Natural killer cell (primary cell): Measurements from ENCODE around the gene COX19. TPM values are rescaled to one million over a fixed set of nuclear protein-coding genes. Genes with fewer than 3 reads are reported as not detected.
"Not testable (repeated sequence)": the region's sequence is repeated elsewhere in the genome, so short reads cannot be mapped to it uniquely, and the experiment has no call there.

Experiments
- ATAC-seq, 3 donors: fragments of 150-1000 bp in 2 of 3; fragments of 200-7000 bp in 1 of 3; cut with Tn5 transposase; 1 replicate in 1 of 3; 2 replicates in 2 of 3; pipeline ENCODE4 v1.10.0; 2021; ENCODE audit warnings: mild to moderate bottlenecking in 2 of 3, moderate library complexity in 2 of 3
- DNase-seq, 2 donors: peaks; one replicate each; pipeline versions ENCODE4 v3.0.0 to v3.0.0-alpha.2; 2013 to 2021; ENCODE audit warnings: mixed read lengths in 1 of 2
- H3K27ac ChIP-seq: one replicate; pipeline ENCODE4 v1.5.1; 2013; ENCODE audit warnings: mild to moderate bottlenecking, low read length
- H3K27me3 ChIP-seq: one replicate; pipeline ENCODE4 v1.6.1; 2013; ENCODE audit warnings: low read length; ENCODE audit not compliant: control insufficient read depth, insufficient read depth
- H3K36me3 ChIP-seq: one replicate; pipeline ENCODE4 v1.6.1; 2013; ENCODE audit warnings: low read length; ENCODE audit not compliant: control insufficient read depth, insufficient read depth
- H3K4me1 ChIP-seq: one replicate; pipeline ENCODE4 v1.6.1; 2013; ENCODE audit warnings: low read length; ENCODE audit not compliant: control insufficient read depth, insufficient read depth
- H3K4me3 ChIP-seq: one replicate; pipeline ENCODE4 v1.5.1; 2013; ENCODE audit warnings: low read length
- H3K9me3 ChIP-seq: one replicate; pipeline ENCODE4 v1.6.1; 2013; ENCODE audit warnings: low read length; ENCODE audit not compliant: control insufficient read depth, insufficient read depth
- H3K27ac Mint-ChIP-seq, 2 donors: one replicate each; pipeline ENCODE4 v1.8.0; 2022; ENCODE audit warnings: mild to moderate bottlenecking in 2 of 2, mixed read lengths in 2 of 2, moderate library complexity in 1 of 2
- H3K27me3 Mint-ChIP-seq, 2 donors: one replicate each; pipeline ENCODE4 v1.8.0; 2022; ENCODE audit warnings: low read depth in 2 of 2, mixed read lengths in 2 of 2
- H3K36me3 Mint-ChIP-seq: one replicate; pipeline ENCODE4 v1.8.0; 2022; ENCODE audit warnings: mixed read lengths
- H3K4me1 Mint-ChIP-seq, 2 donors: one replicate each; pipeline ENCODE4 v1.8.0; 2022; ENCODE audit warnings: mixed read lengths in 2 of 2
- H3K4me3 Mint-ChIP-seq: one replicate; pipeline ENCODE4 v1.8.0; 2022; ENCODE audit warnings: mild to moderate bottlenecking, moderate library complexity, mixed read lengths
- H3K9me3 Mint-ChIP-seq, 2 donors: one replicate each; pipeline ENCODE4 v1.8.0; 2022; ENCODE audit warnings: mixed read lengths in 2 of 2
- WGBS: methylation state at CpG from one replicate; pipeline ENCODE4 v1.1.7; 2013; ENCODE audit warnings: missing lambda C conversion rate; ENCODE audit not compliant: insufficient coverage; 5-methylcytosine and 5-hydroxymethylcytosine counted together
- intact Hi-C: fragments of 100-400 bp; cut with micrococcal nuclease; formaldehyde crosslinking; loops from one replicate; pipeline ENCODE4 v1.14.2; 2022
- total RNA-seq, 4 donors: library from RNA; stranded (reverse); fragments of 120-200 nt in 1 of 4; gene quantifications; one replicate each; pipeline versions ENCODE4 v1.2.3 to v1.2.4, GENCODE V29; 2013 to 2022
- TF ChIP-seq, protein P1 (sequence below): fragments of 200-600 bp; IDR thresholded peaks from one replicate; pipeline ENCODE4 v1.8.0; 2022; ENCODE audit warnings: antibody characterized with exemption

The COX19 gene
- total RNA-seq, 3 donors from 2014 or later (not counting 1 experiment from before 2014, with no cell fraction given): 33.6 to 38.3 (median 33.6) TPM

DNA sequence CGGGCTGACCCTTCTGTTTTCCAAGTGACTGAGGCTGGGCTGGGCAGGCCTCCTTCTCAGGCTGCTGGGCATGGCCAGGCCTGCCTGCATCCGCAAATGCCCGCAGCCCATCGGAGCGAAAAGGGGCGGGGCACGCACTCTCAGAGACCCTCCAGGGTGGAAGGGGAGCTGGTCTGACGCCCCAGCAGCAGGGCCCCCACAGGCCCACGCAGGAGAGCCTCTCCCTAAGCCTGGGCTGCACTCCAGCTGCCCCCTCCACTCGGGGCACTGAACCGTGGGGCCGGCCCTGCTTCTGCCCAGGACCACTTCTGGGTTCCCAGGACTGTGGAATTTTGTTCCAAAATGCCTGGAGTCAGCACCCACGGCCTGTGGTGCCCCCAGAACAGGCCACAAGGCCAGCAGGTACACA, 30.2 kb downstream of the COX19 start:
- intact Hi-C loops: no loop called here
- no peak overlapping the region for H3K27ac Mint-ChIP-seq

DNA sequence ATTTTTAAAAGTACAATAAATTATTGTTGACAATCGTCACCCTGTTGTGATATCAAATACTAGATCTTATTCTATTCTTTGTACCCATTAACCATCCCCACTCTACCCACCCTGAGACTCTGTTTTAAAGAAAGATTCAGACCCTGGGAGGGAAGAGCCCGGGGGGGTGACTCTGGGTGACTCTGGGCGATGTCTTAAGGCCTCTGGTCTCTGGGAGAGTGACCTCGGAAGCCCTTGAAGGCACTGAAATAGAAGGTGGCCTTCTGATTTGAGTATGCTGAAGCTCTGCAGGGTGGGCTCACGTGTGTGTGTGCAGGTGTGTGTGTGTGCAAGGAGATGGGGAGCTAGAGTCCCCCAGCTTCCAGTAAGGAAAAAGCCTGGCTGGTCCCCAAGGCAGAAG, 30.6 kb downstream of the COX19 start:
- Histone ChIP-seq H3K4me3 (no peak overlapping the region), H3K9me3 (no peaks in the 10 kb centered on the region), H3K27ac (no peak overlapping the region), H3K4me1 (peaks cover 20% of the 10 kb centered on the region), H3K36me3 (peaks cover 4% of the 10 kb centered on the region), H3K27me3 (no peaks in the 10 kb centered on the region)
- H3K27me3 Mint-ChIP-seq: no peaks in the 10 kb centered on the region
- no peak for DNase-seq
- peaks cover 33 to 45% of the 10 kb centered on the region in 2 donors for H3K4me1 Mint-ChIP-seq
- intact Hi-C loops: no loop called here
- no peak overlapping the region for H3K27ac Mint-ChIP-seq
- H3K4me3 Mint-ChIP-seq: no peak overlapping the region
- TF ChIP-seq, protein P1, sequence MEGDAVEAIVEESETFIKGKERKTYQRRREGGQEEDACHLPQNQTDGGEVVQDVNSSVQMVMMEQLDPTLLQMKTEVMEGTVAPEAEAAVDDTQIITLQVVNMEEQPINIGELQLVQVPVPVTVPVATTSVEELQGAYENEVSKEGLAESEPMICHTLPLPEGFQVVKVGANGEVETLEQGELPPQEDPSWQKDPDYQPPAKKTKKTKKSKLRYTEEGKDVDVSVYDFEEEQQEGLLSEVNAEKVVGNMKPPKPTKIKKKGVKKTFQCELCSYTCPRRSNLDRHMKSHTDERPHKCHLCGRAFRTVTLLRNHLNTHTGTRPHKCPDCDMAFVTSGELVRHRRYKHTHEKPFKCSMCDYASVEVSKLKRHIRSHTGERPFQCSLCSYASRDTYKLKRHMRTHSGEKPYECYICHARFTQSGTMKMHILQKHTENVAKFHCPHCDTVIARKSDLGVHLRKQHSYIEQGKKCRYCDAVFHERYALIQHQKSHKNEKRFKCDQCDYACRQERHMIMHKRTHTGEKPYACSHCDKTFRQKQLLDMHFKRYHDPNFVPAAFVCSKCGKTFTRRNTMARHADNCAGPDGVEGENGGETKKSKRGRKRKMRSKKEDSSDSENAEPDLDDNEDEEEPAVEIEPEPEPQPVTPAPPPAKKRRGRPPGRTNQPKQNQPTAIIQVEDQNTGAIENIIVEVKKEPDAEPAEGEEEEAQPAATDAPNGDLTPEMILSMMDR: no peak
- 97% methylated on average over 5 of the region's 5 CpGs for WGBS
- no peaks in the 10 kb centered on the region for H3K36me3 Mint-ChIP-seq
- ATAC-seq: no peak
- no peaks in the 10 kb centered on the region for H3K9me3 Mint-ChIP-seq

More for the DNA sequence above, 30.2 kb downstream of the COX19 start:
- H3K4me3 ChIP-seq: no peak overlapping the region
- H3K9me3 ChIP-seq: no peaks in the 10 kb centered on the region
- H3K4me1 Mint-ChIP-seq: peaks cover 33 to 45% of the 10 kb centered on the region in 2 donors
- no peaks in the 10 kb centered on the region for H3K36me3 Mint-ChIP-seq
- H3K27me3 ChIP-seq: no peaks in the 10 kb centered on the region
- no peak overlapping the region for H3K27ac ChIP-seq
- 95% methylated on average over 13 of the region's 13 CpGs for whole genome bisulfite sequencing
- no peak for DNase-seq
- peaks cover 20% of the 10 kb centered on the region for H3K4me1 ChIP-seq
- ATAC-seq: no peak
- no peak overlapping the region for H3K4me3 Mint-ChIP-seq
- H3K9me3 Mint-ChIP-seq: no peaks in the 10 kb centered on the region
- TF ChIP-seq, protein P1: no peak
- no peaks in the 10 kb centered on the region for H3K27me3 Mint-ChIP-seq
- peaks cover 4% of the 10 kb centered on the region for H3K36me3 ChIP-seq

DNA sequence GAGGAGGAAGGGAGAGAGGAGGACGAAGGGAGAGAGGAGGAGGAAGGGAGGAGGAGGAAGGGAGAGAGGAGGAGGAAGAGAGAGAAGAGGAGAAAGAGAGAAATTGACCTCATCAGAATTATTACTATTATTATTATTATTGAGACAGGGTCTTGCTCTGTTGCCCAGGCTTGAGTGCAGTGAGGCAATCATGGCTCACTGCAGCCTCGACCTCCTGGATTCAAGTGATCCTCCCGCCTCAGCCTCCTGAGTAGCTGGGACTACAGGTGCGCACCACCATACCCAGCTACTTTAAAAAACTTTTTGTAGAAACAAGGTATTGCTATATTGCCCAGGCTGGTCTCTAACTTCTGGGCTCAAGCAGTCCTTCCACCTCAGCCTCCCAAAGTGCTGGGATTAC, 31.6 kb downstream of the COX19 start:
- H3K9me3 ChIP-seq, intact Hi-C loops, ATAC-seq, H3K9me3 Mint-ChIP-seq, H3K27me3 Mint-ChIP-seq, H3K36me3 Mint-ChIP-seq, DNase-seq, H3K4me3 ChIP-seq, H3K27ac Mint-ChIP-seq, H3K4me3 Mint-ChIP-seq, H3K36me3 ChIP-seq, H3K27me3 ChIP-seq, H3K27ac ChIP-seq: not testable (repeated sequence)
- peaks cover 20% of the 10 kb centered on the region for H3K4me1 ChIP-seq
- H3K4me1 Mint-ChIP-seq: peaks cover 26 to 39% of the 10 kb centered on the region in 2 donors
- WGBS: 92% methylated on average over 4 of the region's 4 CpGs

DNA sequence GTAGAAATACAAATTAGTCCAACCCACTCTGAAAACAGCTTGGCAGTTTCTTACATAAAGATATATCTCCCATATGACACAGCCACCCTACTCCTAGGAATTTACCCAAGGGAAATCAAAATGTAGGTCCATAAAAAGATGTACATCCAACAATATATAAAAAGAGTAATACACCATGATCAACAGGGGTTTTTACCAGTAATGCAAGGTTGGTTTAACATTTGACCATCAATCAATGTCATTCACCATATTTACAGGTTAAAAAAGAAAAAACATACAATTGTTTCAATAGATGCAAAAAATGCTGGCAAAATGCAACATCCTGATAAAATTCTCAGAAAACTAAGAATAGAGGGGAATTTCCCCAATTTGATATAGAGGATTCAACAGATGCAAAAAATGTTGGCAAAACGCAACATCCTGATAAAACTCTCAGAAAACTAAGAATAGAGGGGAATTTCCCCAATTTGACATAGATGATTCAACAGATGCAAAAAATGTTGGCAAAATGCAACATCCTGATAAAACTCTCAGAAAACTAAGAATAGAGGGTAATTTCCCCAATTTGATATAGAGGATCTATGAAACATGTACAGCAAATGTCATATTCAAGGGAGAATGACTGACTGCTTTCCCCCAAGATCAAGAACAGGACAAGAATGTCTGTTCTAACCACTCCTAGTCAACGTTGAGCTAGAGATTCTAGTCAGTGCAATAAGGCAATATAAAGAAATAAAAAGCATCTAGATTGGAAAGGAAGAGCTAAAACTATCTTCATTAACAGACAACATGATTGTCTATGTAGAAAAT, 34.5 kb downstream of the COX19 start:
- H3K4me3 Mint-ChIP-seq: peak overlapping the region; percentile 13
- H3K9me3 ChIP-seq: no peaks in the 10 kb centered on the region
- DNase-seq (no peak), ATAC-seq (no peak)
- H3K27me3 Mint-ChIP-seq: no peaks in the 10 kb centered on the region
- intact Hi-C loops: no loop called here
- no peaks in the 10 kb centered on the region for H3K9me3 Mint-ChIP-seq
- no peaks in the 10 kb centered on the region for H3K36me3 Mint-ChIP-seq
- peaks cover 30% of the 10 kb centered on the region for H3K4me1 ChIP-seq
- peaks cover 31 to 43% of the 10 kb centered on the region in 2 donors for H3K4me1 Mint-ChIP-seq
- H3K27me3 ChIP-seq: no peaks in the 10 kb centered on the region
- peaks cover 6% of the 10 kb centered on the region for H3K36me3 ChIP-seq
- H3K27ac Mint-ChIP-seq: peak overlapping the region; percentile 54 to 73
- H3K27ac ChIP-seq: no peak overlapping the region
- no peak overlapping the region for H3K4me3 ChIP-seq
- TF ChIP-seq, protein P1: no peak
- 88% methylated on average over 1 of the region's 2 CpGs for WGBS
